HG02870 (cell line): ENCODE measurements around the gene CARF.

ENCODE experiments used
- ATAC-seq: cut with Tn5 transposase; IDR thresholded peaks from one replicate; pipeline ENCODE4 v1.9.1; 2021; ENCODE audit warnings: mild to moderate bottlenecking, moderate library complexity; ENCODE audit not compliant: unreplicated experiment

Gene CARF

GRCh38 chr2:203016716-203017115 lies 104.6 kb downstream of the CARF start:
- ATAC-seq = no peak

GRCh38 chr2:203018181-203018580 lies 106.1 kb downstream of the CARF start:
- no peak for ATAC-seq

GRCh38 chr2:203019142-203019541 lies 107.1 kb downstream of the CARF start:
- no peak for ATAC-seq

GRCh38 chr2:203021991-203022390 lies 109.9 kb downstream of the CARF start:
- no peak for ATAC-seq

GRCh38 chr2:203022751-203023150 lies 110.7 kb downstream of the CARF start:
- ATAC-seq = no peak

- ATAC-seq = no peak
These were observed 113.5 kb downstream of the CARF start for GRCh38 chr2:203025592-203025991.

GRCh38 chr2:203030545-203030944 lies 118.5 kb downstream of the CARF start:
- no peak for ATAC-seq

- ATAC-seq = no peak
These were observed 118.9 kb downstream of the CARF start for GRCh38 chr2:203030991-203031390.

GRCh38 chr2:203033395-203033794 lies 121.3 kb downstream of the CARF start:
- no peak for ATAC-seq

GRCh38 chr2:203035879-203036470 lies 123.9 kb downstream of the CARF start:
- no peak for ATAC-seq
